ENCODE data around the gene SYNGR1.

SYNGR1 gene

DNA sequence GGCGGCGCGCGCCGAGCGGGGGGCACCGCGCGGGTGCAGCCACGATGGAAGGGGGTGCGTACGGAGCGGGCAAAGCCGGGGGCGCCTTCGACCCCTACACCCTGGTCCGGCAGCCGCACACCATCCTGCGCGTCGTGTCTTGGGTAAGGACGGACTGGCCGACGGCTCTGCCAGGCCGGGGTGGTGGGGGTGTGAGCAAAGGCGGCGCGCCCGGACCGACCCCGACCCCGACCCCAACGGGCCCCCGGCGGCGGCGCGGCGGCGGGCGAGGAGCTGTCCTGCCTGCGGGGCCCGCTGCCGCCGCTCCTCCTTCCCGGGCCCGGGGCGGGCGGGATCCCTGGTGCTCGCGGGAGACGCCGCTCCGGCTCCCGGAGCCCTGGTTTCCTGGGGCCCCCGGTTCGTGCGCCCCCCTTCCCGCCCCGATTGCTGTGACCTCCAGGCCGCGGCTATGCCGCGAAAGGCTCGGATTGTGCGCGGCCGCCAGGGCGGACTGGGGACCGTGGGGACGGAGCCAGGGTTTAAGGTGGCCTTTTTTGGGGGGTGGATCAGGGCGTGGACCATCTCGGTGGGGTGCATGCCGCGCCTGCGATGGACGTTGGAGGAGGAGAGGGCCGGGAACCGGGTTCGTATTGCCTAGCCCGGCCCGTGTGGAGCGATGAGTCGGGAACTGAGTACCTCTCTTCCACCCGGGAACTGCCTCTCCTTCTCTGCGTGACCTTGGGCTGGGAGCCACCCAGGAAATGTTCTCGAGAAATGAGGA, at the start of gene SYNGR1:
TSS of gene SYNGR1 (plus strand) at position 25 of the 760 bp plus-strand sequence. CDS start at position 45, 20 bp downstream.
- TF ChIP-seq, protein P1, sequence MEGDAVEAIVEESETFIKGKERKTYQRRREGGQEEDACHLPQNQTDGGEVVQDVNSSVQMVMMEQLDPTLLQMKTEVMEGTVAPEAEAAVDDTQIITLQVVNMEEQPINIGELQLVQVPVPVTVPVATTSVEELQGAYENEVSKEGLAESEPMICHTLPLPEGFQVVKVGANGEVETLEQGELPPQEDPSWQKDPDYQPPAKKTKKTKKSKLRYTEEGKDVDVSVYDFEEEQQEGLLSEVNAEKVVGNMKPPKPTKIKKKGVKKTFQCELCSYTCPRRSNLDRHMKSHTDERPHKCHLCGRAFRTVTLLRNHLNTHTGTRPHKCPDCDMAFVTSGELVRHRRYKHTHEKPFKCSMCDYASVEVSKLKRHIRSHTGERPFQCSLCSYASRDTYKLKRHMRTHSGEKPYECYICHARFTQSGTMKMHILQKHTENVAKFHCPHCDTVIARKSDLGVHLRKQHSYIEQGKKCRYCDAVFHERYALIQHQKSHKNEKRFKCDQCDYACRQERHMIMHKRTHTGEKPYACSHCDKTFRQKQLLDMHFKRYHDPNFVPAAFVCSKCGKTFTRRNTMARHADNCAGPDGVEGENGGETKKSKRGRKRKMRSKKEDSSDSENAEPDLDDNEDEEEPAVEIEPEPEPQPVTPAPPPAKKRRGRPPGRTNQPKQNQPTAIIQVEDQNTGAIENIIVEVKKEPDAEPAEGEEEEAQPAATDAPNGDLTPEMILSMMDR (IDR thresholded peaks at IDR 0.05; ENCODE audit: low read depth, low read length, missing control alignments) = no peak
- DNase-seq (ENCODE audit: low read depth) = no peak
- peak within 1 kb of the TSS; percentile 70 for H3K4me3 ChIP-seq (ENCODE audit: low read depth, low read length)
- in situ Hi-C loops (cut with HindIII; ENCODE audit: low sequenced_read_pairs) = no loop called here

GRCh38 chr22:39300186-39300830, 49.5 kb upstream of the SYNGR1 start:
- no peak for DNase-seq (ENCODE audit: low read depth)
- TF ChIP-seq, protein P1 (IDR thresholded peaks at IDR 0.05; ENCODE audit: low read depth, low read length, missing control alignments) = no peak
- no peak overlapping the region for H3K4me3 ChIP-seq (ENCODE audit: low read depth, low read length)
- in situ Hi-C loops (cut with HindIII; ENCODE audit: low sequenced_read_pairs) = no loop called here

DNA sequence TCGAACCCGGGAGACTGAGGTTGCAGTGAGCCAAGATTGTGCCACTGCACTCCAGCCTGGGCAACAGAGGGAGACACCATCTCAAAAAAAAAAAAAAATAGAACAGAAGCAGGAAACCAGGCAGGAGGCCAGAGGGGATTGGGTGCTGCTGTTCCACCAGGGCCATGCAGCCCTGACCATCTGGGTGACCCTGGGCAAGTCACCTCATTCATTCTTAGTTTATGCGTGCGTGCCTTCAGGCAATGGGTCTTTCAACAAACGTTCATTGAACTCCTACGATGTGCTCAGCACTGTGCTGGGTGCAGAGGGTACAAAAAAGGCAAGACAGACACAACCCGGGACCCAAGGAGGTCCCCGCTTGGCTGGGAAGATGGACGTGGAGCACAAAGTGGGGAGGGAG, 48.7 kb upstream of the SYNGR1 start:
- in situ Hi-C loops (cut with HindIII; ENCODE audit: low sequenced_read_pairs) = no loop called here
- TF ChIP-seq, protein P1 (IDR thresholded peaks at IDR 0.05; ENCODE audit: low read depth, low read length, missing control alignments) = no peak
- DNase-seq (ENCODE audit: low read depth) = no peak
- no peak overlapping the region for H3K4me3 ChIP-seq (ENCODE audit: low read depth, low read length)

- in situ Hi-C loops (cut with HindIII; ENCODE audit: low sequenced_read_pairs) = no loop called here
- H3K4me3 ChIP-seq (ENCODE audit: low read depth, low read length) = no peak overlapping the region
- no peak for DNase-seq (ENCODE audit: low read depth)
- TF ChIP-seq, protein P1 (IDR thresholded peaks at IDR 0.05; ENCODE audit: low read depth, low read length, missing control alignments) = no peak
These were observed 47.9 kb upstream of the SYNGR1 start for GRCh38 chr22:39301926-39302325.

GRCh38 chr22:39302431-39302960, 47.3 kb upstream of the SYNGR1 start:
- in situ Hi-C loops (cut with HindIII; ENCODE audit: low sequenced_read_pairs) = no loop called here
- TF ChIP-seq, protein P1 (IDR thresholded peaks at IDR 0.05; ENCODE audit: low read depth, low read length, missing control alignments) = no peak
- DNase-seq (ENCODE audit: low read depth) = no peak
- H3K4me3 ChIP-seq (ENCODE audit: low read depth, low read length) = no peak overlapping the region

GRCh38 chr22:39303358-39303757, 46.4 kb upstream of the SYNGR1 start:
- TF ChIP-seq, protein P1 (IDR thresholded peaks at IDR 0.05; ENCODE audit: low read depth, low read length, missing control alignments) = no peak
- H3K4me3 ChIP-seq (ENCODE audit: low read depth, low read length) = no peak overlapping the region
- in situ Hi-C loops (cut with HindIII; ENCODE audit: low sequenced_read_pairs) = no loop called here
- DNase-seq (ENCODE audit: low read depth) = no peak

Measured in astrocyte of the cerebellum (primary cell).